IPS-NIHi7 (cell line): ENCODE results near the gene CNOT1.
A peak's percentile ranks its signal among the peaks of the same experiment; 100 is the strongest.
"Not testable (repeated sequence)": the region's sequence is repeated elsewhere in the genome, so short reads cannot be mapped to it uniquely, and the experiment has no call there.

Source experiments
- DNase-seq: peaks from one replicate; pipeline ENCODE4 v3.0.0; 2012; ENCODE audit warnings: mixed read lengths; ENCODE audit errors: extremely low spot score

CNOT1 gene

GRCh38 chr16:58629733-58630640, at the start of gene CNOT1:
Gene CNOT1 (minus strand): TSS chr16:58629826. CDS start chr16:58599337, 30,489 bp downstream.
- peak; percentile 96 for DNase-seq

GRCh38 chr16:58678716-58679115, 49.1 kb upstream of the CNOT1 start:
- no peak for DNase-seq

DNA sequence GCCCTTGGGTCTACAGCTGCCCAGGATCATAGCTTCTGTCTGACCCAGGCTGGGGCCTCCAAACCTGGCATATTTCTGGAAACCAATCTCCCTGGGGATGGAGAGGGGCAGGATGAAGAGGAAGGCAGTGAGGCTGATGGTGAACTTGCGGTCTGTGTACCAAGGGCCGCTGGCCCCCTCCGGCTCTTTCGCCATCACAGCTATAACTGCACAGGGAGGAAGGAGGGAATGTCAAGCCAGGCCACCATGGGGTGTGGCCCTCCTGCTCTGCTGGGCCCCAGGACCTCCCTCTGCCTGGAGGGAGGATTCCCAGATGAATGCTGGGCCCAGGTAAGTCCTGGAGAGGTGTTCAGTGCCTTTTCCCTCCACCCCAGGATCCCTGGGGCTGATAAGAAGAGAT, 48.6 kb upstream of the CNOT1 start:
- no peak for DNase-seq

GRCh38 chr16:58670946-58671583, 41.4 kb upstream of the CNOT1 start:
- no peak for DNase-seq

DNA sequence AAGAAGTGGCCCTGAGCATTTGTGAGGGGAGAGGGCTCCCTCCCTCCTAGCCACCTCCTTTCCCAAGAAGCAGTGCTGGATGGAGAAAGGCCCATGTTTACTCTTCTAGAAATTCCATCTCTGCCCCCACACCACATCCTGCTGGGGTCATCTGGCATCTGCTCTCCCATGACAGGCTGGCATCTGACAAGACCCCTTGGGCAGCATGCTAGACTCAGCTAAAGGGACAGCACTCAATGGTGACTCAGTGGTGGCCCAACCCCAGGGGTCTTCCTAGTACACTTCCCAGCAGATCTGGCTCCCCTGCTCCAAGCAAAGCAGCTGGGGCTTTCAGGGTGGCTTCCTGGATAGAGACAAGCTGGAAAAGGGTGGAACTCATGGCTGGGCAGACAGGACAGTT, 40.6 kb upstream of the CNOT1 start:
- DNase-seq, result no peak

GRCh38 chr16:58665200-58665599, 35.6 kb upstream of the CNOT1 start:
- DNase-seq, result no peak

GRCh38 chr16:58661199-58661830, 31.7 kb upstream of the CNOT1 start:
- peak; percentile 87 for DNase-seq

- DNase-seq, result not testable (repeated sequence)
Measured at GRCh38 chr16:58659911-58660310, 30.3 kb upstream of the CNOT1 start.

DNA sequence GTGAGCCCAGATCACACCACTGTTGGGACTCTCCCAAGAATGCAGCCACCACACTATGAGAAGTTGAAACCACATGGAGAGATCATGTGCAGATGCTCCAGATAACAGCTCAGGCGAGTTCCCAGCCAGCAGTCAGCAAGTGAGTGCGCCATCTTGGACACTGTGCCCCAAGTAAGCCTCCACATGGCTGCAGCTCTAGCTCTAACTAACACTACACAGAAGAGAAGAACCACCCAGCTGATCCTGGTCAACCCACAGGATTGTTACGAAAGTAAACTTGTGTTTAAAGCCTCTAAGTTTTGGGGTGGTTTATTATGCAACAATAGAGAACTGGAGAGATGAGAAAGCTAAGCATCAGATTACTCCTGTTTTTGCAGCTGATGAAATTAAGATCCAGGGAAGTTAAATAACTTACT, 29.2 kb upstream of the CNOT1 start:
- no peak for DNase-seq

DNA sequence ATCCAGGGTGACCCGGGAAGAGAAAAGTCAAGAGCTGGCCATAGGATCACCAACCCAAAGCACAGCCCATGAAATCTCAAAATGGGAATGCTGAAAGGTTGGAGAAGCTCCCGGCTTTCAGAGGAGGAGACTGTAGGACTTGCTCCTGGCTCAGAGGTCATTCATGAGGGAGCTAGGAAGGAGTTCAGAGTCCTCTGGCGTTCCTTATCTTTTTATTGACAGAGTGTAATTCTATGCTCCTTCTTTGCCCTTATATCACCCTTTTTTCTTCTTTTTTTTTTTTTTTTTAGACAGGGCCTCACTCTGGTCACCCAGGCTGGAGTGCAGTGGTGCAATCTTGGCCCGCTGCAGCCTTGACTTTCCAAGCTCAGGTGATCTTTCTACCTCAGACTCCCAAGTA, 27.3 kb upstream of the CNOT1 start:
- no peak for DNase-seq

DNA sequence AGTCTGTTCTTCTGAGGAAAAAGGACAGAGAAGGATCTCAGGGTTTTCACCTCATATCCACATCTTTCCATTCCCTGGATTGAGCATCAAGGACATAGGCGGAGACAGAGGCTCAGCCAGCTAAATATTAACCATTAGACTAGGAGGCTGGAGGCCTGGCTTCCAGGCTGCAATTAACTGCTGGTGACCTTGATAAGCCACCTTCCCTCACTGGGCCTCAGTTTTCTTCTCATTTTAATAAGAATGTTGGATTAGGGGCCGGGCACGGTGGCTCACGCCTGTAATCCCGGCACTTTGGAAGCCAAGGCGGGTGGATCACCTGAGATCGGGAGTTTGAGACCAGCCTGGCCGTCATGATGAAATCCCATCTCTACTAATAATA, 25.6 kb upstream of the CNOT1 start:
- DNase-seq, result no peak

DNA sequence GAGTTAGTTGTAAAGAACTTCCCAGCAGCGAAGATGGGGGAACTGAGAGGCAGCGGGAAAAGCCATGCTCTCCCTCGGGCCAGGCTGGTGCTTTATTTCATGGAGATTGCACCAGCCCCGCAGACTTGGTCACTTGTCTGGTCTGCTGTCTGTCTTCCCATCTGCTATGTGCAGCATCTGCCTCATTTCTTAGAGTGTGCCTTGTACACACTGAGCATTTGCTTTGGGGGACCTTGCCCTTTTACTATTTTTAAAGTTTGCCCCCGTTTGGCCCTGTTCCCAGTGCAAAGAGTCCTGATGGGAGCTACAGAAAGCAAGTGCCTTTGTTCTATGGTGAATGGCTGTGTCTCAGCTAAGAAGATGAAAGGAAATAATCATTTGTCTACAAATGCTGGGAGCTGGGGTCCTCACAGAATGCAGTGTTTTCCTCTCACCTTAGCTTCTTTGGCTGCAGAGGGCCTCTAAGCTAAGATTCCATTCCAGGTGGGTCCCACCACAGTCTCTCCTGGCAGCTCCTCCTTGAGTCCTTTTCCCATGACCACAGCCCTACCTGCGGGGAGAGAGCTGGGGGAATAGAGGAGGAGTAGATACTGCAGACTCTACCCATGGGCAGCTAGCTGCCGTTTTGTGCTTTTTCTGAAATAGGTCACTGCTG, 25.1 kb upstream of the CNOT1 start:
- no peak for DNase-seq

DNA sequence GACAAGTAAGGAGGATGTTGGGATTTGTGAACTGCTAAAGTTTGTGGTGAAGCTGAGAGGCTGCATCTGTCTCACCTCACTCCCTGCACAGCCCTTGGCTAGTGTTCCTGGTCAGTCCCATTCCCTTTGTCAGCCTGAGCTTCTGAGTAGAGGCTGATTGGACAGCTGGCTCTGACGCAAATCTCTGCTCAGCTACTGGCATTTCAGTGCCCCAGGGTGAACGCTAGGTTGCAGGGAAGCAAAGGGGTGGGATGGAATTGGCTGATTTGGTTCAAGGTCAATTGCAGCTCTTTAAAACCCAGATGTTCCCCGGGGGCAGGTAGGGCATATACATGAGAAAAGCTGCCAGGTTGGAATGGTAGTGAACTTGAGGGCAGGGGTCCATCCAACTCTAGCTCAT, 23.1 kb upstream of the CNOT1 start:
- DNase-seq, result peak; percentile 92

DNA sequence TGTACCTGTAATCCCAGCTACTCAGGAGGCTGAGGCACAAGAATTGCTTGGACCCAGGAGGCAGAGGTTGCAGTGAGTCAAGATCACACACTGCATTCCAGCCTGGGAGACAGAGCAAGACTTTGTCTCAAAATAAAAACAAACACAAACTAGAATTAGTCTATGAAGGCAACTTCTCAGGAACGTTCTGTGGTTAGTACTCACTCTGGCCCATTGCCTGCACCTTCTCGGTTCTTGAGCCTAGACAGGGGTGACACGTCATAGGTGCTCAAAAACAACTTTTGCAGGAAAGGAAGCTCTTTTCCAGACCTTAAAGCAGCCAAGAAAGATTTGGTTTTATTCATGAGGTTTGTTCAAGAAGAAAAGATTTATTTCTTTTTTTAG, 22.3 kb upstream of the CNOT1 start:
- no peak for DNase-seq

- no peak for DNase-seq
Measured at GRCh38 chr16:58649707-58650106, 20.1 kb upstream of the CNOT1 start.

DNA sequence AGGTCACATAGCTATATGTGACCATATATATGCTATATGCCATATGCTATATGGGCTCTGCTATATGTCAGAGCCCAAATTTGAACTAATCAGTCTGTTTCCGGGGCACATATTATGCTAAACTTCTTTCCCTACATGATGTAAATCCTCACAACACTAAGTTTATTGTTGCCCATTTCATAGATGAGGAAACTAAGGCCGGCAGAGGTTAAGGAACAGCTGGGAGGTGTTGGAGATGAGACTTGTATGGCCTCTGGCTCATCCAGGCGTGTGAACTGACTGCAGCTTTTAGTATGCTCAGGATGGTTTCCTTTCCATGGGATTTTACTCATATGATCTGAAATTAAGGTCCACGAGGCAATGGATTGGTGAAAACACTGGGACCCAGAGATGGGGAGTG, 17.5 kb upstream of the CNOT1 start:
- no peak for DNase-seq

GRCh38 chr16:58644765-58645487, 15.3 kb upstream of the CNOT1 start:
- no peak for DNase-seq

DNA sequence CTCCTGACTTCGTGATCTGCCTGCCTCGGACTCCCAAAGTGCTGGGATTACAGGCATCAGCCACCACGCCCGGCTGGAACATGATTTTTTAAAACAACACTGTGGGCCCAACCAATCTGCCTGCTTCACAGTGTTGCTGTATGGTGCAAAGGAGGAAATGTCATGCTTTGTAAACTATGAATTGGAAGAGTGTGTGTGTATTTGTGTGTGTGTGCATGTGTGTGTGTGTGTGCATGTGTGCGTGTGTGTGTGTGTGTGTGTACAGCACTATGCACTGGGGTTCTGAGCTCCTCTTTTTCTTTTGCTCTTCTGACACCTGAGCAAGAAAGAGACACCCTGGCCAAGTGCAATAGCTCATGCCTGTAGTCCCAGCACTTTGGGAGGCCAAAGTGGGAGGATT, 14.5 kb upstream of the CNOT1 start:
- no peak for DNase-seq

- DNase-seq, result no peak
Measured at GRCh38 chr16:58640949-58641348, 11.3 kb upstream of the CNOT1 start.

- DNase-seq, result no peak
Measured at GRCh38 chr16:58639836-58640235, 10.2 kb upstream of the CNOT1 start.

GRCh38 chr16:58639230-58639629, 9.6 kb upstream of the CNOT1 start:
- DNase-seq, result no peak
